Osteocyte (in vitro differentiated cells): ENCODE results near the gene NCR3LG1. TPM values are rescaled to one million over a fixed set of nuclear protein-coding genes. Genes with fewer than 3 reads are reported as not detected.

Experiments used
- DNase-seq: peaks from one replicate; pipeline ENCODE4 v3.0.0; 2021; ENCODE audit warnings: mixed read lengths; ENCODE audit not compliant: unreplicated experiment; ENCODE audit errors: extremely low spot score
- H3K27ac Mint-ChIP-seq: one replicate; pipeline ENCODE4 v1.8.0; 2021; ENCODE audit warnings: mild to moderate bottlenecking, mixed read lengths; ENCODE audit not compliant: unreplicated experiment
- H3K27me3 Mint-ChIP-seq: one replicate; pipeline ENCODE4 v1.8.0; 2021; ENCODE audit warnings: mixed read lengths; ENCODE audit not compliant: unreplicated experiment
- H3K36me3 Mint-ChIP-seq: one replicate; pipeline ENCODE4 v1.8.0; 2021; ENCODE audit warnings: mixed read lengths; ENCODE audit not compliant: unreplicated experiment
- H3K4me1 Mint-ChIP-seq: one replicate; pipeline ENCODE4 v1.8.0; 2021; ENCODE audit warnings: mixed read lengths; ENCODE audit not compliant: unreplicated experiment
- H3K4me3 Mint-ChIP-seq: one replicate; pipeline ENCODE4 v1.8.0; 2021; ENCODE audit warnings: mild to moderate bottlenecking, moderate library complexity, mixed read lengths; ENCODE audit not compliant: unreplicated experiment
- H3K9me3 Mint-ChIP-seq: one replicate; pipeline ENCODE4 v1.8.0; 2021; ENCODE audit warnings: mixed read lengths; ENCODE audit not compliant: unreplicated experiment
- total RNA-seq: library from RNA; stranded (reverse); gene quantifications from 2 replicates; pipeline ENCODE4 v1.2.1, GENCODE V29; 2021
- TF ChIP-seq, protein P1 (sequence below): fragments of 200-600 bp; sonication (generic); IDR thresholded peaks from 2 replicates; pipeline ENCODE4 v1.5.0; 2021; ENCODE audit warnings: antibody characterized with exemption, mild to moderate bottlenecking, moderate library complexity

NCR3LG1 gene
- total RNA-seq, 1 donor from 2014 or later = 7.5 TPM

- peaks cover 3% of the 10 kb centered on the region for H3K4me1 Mint-ChIP-seq
- DNase-seq = no peak
- H3K4me3 Mint-ChIP-seq = peak within 1 kb of the TSS; percentile 75
- H3K27ac Mint-ChIP-seq = no peak within 1 kb of the TSS
- H3K9me3 Mint-ChIP-seq = no peaks in the 10 kb centered on the region
- TF ChIP-seq, protein P1, sequence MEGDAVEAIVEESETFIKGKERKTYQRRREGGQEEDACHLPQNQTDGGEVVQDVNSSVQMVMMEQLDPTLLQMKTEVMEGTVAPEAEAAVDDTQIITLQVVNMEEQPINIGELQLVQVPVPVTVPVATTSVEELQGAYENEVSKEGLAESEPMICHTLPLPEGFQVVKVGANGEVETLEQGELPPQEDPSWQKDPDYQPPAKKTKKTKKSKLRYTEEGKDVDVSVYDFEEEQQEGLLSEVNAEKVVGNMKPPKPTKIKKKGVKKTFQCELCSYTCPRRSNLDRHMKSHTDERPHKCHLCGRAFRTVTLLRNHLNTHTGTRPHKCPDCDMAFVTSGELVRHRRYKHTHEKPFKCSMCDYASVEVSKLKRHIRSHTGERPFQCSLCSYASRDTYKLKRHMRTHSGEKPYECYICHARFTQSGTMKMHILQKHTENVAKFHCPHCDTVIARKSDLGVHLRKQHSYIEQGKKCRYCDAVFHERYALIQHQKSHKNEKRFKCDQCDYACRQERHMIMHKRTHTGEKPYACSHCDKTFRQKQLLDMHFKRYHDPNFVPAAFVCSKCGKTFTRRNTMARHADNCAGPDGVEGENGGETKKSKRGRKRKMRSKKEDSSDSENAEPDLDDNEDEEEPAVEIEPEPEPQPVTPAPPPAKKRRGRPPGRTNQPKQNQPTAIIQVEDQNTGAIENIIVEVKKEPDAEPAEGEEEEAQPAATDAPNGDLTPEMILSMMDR = no peak
- peaks cover 23% of the 10 kb centered on the region for H3K27me3 Mint-ChIP-seq
- no peaks in the 10 kb centered on the region for H3K36me3 Mint-ChIP-seq
Observed at GRCh38 chr11:17388609-17389210, 37.1 kb downstream of the NCR3LG1 start, which contains the start of gene KCNJ11. Gene KCNJ11 (minus strand): TSS chr11:17388659. CDS start chr11:17388091, 568 bp downstream.

- TF ChIP-seq, protein P1 = peak; percentile 83
- peak overlapping the region; percentile 75 for H3K4me3 Mint-ChIP-seq
- H3K27me3 Mint-ChIP-seq = peaks cover 23% of the 10 kb centered on the region
- H3K27ac Mint-ChIP-seq = no peak overlapping the region
- H3K36me3 Mint-ChIP-seq = no peaks in the 10 kb centered on the region
- peaks cover 3% of the 10 kb centered on the region for H3K4me1 Mint-ChIP-seq
- no peaks in the 10 kb centered on the region for H3K9me3 Mint-ChIP-seq
- DNase-seq = no peak
Observed at GRCh38 chr11:17389211-17389956, 37.8 kb downstream of the NCR3LG1 start.

DNA sequence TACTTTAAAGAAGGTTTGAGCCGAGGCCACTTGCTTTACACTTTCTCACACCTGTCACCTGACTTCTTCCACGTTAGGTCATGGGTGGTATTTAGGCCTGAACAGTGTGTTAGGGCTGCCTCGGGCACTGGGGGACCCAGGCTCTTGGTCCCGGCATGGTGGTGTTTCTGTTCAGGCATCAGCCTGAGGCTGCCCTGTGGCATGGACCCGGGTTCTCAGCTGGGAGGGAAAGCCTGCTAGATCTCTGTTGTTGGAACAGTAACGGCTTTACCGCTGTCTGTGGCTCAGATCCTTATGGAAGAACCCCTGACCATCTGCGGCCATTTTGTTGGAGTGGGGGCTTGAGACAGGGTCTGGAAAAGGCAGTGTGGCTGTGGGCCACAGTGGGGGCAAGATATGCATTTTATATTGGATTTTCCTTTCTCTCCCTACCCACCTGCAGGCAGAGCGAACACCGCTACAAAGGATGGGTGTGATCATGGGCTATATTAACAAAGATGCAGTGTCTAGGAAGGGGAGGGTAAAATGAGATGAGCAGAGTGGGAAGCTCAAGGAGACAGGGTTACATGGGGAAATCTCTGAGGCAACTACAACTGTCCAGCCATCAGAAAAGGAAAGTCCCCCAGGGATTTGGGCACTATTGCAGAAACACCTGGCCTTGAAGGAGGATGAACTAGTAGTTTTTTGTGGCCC lies 38.5 kb downstream of the NCR3LG1 start:
- H3K9me3 Mint-ChIP-seq = no peaks in the 10 kb centered on the region
- peaks cover 23% of the 10 kb centered on the region for H3K27me3 Mint-ChIP-seq
- no peaks in the 10 kb centered on the region for H3K36me3 Mint-ChIP-seq
- no peak overlapping the region for H3K27ac Mint-ChIP-seq
- H3K4me1 Mint-ChIP-seq = peaks cover 3% of the 10 kb centered on the region
- peak overlapping the region; percentile 45 for H3K4me3 Mint-ChIP-seq
- DNase-seq = no peak
- TF ChIP-seq, protein P1 = no peak

- TF ChIP-seq, protein P1 = no peak
- Mint-ChIP-seq H3K27me3 (peaks cover 21% of the 10 kb centered on the region), H3K4me1 (peaks cover 3% of the 10 kb centered on the region), H3K36me3 (no peaks in the 10 kb centered on the region), H3K27ac (no peak overlapping the region), H3K9me3 (no peaks in the 10 kb centered on the region), H3K4me3 (no peak overlapping the region)
- DNase-seq = no peak
Observed at GRCh38 chr11:17391493-17392355, 40.1 kb downstream of the NCR3LG1 start.
